ENCODE data around the gene NRN1L.
A peak's percentile ranks its signal among the peaks of the same experiment; 100 is the strongest.
"Not testable (repeated sequence)": the region's sequence is repeated elsewhere in the genome, so short reads cannot be mapped to it uniquely, and the experiment has no call there.

NRN1L gene

GRCh38 chr16:67860589-67861398, 23.9 kb upstream of the NRN1L start:
- Histone ChIP-seq H3K27me3 (ENCODE audit: control insufficient read depth in 2 of 2, insufficient read depth in 2 of 2, low read length in 2 of 2) (no peaks in the 10 kb centered on the region), H3K4me1 (ENCODE audit: control insufficient read depth in 2 of 2, insufficient read depth in 2 of 2, low read length in 2 of 2) (peaks cover 21 to 33% of the 10 kb centered on the region in 2 donors), H3K36me3 (ENCODE audit: control insufficient read depth in 2 of 2, insufficient read depth in 2 of 2, low read length in 2 of 2) (peaks cover 6 to 12% of the 10 kb centered on the region in 2 donors), H3K9ac (ENCODE audit: low read depth in 1 of 2, low read length in 2 of 2) (no peak overlapping the region), H3K9me3 (ENCODE audit: control insufficient read depth in 2 of 2, low read length in 2 of 2) (no peaks in the 10 kb centered on the region), H3K27ac (ENCODE audit: low read depth in 2 of 2, low read length in 2 of 2) (peak overlapping the region in 1 of 2 donors; percentile 29), H3K4me3 (ENCODE audit: low read length in 2 of 2) (no peak overlapping the region)

GRCh38 chr16:67861877-67862276, 22.8 kb upstream of the NRN1L start:
- no peak overlapping the region for H3K4me3 ChIP-seq (ENCODE audit: low read length in 2 of 2)
- peaks cover 21 to 31% of the 10 kb centered on the region in 2 donors for H3K4me1 ChIP-seq (ENCODE audit: control insufficient read depth in 2 of 2, insufficient read depth in 2 of 2, low read length in 2 of 2)
- no peak overlapping the region for H3K9ac ChIP-seq (ENCODE audit: low read depth in 1 of 2, low read length in 2 of 2)
- peaks cover 12 to 14% of the 10 kb centered on the region in 2 donors for H3K36me3 ChIP-seq (ENCODE audit: control insufficient read depth in 2 of 2, insufficient read depth in 2 of 2, low read length in 2 of 2)
- no peaks in the 10 kb centered on the region for H3K9me3 ChIP-seq (ENCODE audit: control insufficient read depth in 2 of 2, low read length in 2 of 2)
- H3K27me3 ChIP-seq (ENCODE audit: control insufficient read depth in 2 of 2, insufficient read depth in 2 of 2, low read length in 2 of 2), result no peaks in the 10 kb centered on the region
- no peak overlapping the region for H3K27ac ChIP-seq (ENCODE audit: low read depth in 2 of 2, low read length in 2 of 2)

GRCh38 chr16:67862623-67863583, 21.8 kb upstream of the NRN1L start:
- peaks cover 11 to 21% of the 10 kb centered on the region in 2 donors for H3K4me1 ChIP-seq (ENCODE audit: control insufficient read depth in 2 of 2, insufficient read depth in 2 of 2, low read length in 2 of 2)

GRCh38 chr16:67864044-67864443, 20.6 kb upstream of the NRN1L start:
- H3K4me3 ChIP-seq (ENCODE audit: low read length in 2 of 2); H3K27ac ChIP-seq (ENCODE audit: low read depth in 2 of 2, low read length in 2 of 2); H3K9ac ChIP-seq (ENCODE audit: low read depth in 1 of 2, low read length in 2 of 2); H3K27me3 ChIP-seq (ENCODE audit: control insufficient read depth in 2 of 2, insufficient read depth in 2 of 2, low read length in 2 of 2); H3K9me3 ChIP-seq (ENCODE audit: control insufficient read depth in 2 of 2, low read length in 2 of 2): not testable (repeated sequence)
- Histone ChIP-seq H3K36me3 (ENCODE audit: control insufficient read depth in 2 of 2, insufficient read depth in 2 of 2, low read length in 2 of 2) (peaks cover 28 to 29% of the 10 kb centered on the region in 2 donors), H3K4me1 (ENCODE audit: control insufficient read depth in 2 of 2, insufficient read depth in 2 of 2, low read length in 2 of 2) (peaks cover 2 to 14% of the 10 kb centered on the region in 2 donors)

More at GRCh38 chr16:67862623-67863583, 21.8 kb upstream of the NRN1L start:
- Histone ChIP-seq H3K27ac (ENCODE audit: low read depth in 2 of 2, low read length in 2 of 2) (peak overlapping the region; percentile 10 to 48), H3K36me3 (ENCODE audit: control insufficient read depth in 2 of 2, insufficient read depth in 2 of 2, low read length in 2 of 2) (peaks cover 18 to 20% of the 10 kb centered on the region in 2 donors), H3K4me3 (ENCODE audit: low read length in 2 of 2) (no peak overlapping the region), H3K27me3 (ENCODE audit: control insufficient read depth in 2 of 2, insufficient read depth in 2 of 2, low read length in 2 of 2) (no peaks in the 10 kb centered on the region), H3K9me3 (ENCODE audit: control insufficient read depth in 2 of 2, low read length in 2 of 2) (no peaks in the 10 kb centered on the region), H3K9ac (ENCODE audit: low read depth in 1 of 2, low read length in 2 of 2) (no peak overlapping the region)

DNA sequence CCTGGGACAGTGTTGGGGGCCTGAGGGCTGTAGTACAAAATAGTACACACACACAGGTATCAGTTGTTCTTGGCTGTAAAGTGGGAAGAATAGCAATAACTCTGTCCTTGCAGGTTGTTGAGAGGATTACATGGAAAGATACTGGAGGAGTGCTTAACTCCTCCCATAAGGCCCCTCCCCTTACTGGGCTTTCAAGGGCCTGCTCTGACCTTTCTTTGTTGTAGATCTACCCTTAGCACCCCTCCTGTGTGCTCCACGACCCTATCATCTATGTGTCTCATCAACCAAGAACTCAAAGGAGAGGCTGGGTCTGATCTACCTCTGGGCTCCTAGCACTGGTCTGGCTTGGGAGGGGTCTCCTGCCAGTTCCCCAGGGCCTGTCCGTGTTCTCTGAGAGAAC, 20.1 kb upstream of the NRN1L start:
- Histone ChIP-seq H3K4me3 (ENCODE audit: low read length in 2 of 2) (no peak overlapping the region), H3K9ac (ENCODE audit: low read depth in 1 of 2, low read length in 2 of 2) (no peak overlapping the region), H3K27ac (ENCODE audit: low read depth in 2 of 2, low read length in 2 of 2) (no peak overlapping the region), H3K9me3 (ENCODE audit: control insufficient read depth in 2 of 2, low read length in 2 of 2) (no peaks in the 10 kb centered on the region), H3K4me1 (ENCODE audit: control insufficient read depth in 2 of 2, insufficient read depth in 2 of 2, low read length in 2 of 2) (peaks cover 2 to 14% of the 10 kb centered on the region in 2 donors), H3K27me3 (ENCODE audit: control insufficient read depth in 2 of 2, insufficient read depth in 2 of 2, low read length in 2 of 2) (no peaks in the 10 kb centered on the region), H3K36me3 (ENCODE audit: control insufficient read depth in 2 of 2, insufficient read depth in 2 of 2, low read length in 2 of 2) (peaks cover 29% of the 10 kb centered on the region in 2 donors)

DNA sequence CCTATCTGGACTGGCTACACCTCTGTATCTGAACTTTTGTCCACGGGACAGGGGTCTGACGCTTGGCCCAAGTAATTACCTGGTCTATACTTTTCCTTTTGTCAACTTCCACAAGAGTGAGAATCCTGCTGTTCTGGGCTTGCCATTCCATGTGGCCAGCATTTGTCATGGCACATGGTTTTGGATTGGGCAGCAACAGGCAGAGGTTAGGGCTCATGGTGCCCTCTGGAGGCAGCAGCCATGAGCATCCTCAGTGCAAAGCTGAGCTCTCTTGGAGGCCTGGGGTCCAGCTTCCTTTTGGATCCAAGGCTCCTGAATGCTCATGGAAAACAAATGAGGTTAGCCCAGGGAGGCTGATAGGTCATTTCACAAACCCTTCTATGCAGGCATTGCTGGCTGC, 19.4 kb upstream of the NRN1L start:
- Histone ChIP-seq H3K27me3 (ENCODE audit: control insufficient read depth in 2 of 2, insufficient read depth in 2 of 2, low read length in 2 of 2) (no peaks in the 10 kb centered on the region), H3K36me3 (ENCODE audit: control insufficient read depth in 2 of 2, insufficient read depth in 2 of 2, low read length in 2 of 2) (peaks cover 33 to 36% of the 10 kb centered on the region in 2 donors), H3K4me3 (ENCODE audit: low read length in 2 of 2) (no peak overlapping the region), H3K9me3 (ENCODE audit: control insufficient read depth in 2 of 2, low read length in 2 of 2) (no peaks in the 10 kb centered on the region), H3K4me1 (ENCODE audit: control insufficient read depth in 2 of 2, insufficient read depth in 2 of 2, low read length in 2 of 2) (peaks cover 2 to 14% of the 10 kb centered on the region in 2 donors), H3K9ac (ENCODE audit: low read depth in 1 of 2, low read length in 2 of 2) (no peak overlapping the region), H3K27ac (ENCODE audit: low read depth in 2 of 2, low read length in 2 of 2) (no peak overlapping the region)

DNA sequence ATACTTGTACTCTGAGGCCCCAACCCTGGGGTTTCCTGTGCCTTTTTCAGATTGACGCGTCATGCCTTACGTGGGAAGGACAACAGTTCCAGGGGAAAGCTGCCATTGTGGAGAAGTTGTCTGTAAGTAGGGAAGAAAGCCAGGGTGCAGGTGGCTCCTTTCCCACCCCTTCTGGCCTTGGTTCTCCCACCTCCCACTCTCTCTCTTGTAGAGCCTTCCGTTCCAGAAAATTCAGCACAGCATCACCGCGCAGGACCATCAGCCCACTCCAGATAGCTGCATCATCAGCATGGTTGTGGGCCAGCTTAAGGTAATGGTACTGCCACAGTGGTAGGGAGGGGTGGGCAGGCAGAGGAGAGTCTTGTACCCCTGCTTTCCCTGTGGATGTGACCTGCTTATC, 16.4 kb upstream of the NRN1L start:
- Histone ChIP-seq H3K27ac (ENCODE audit: low read depth in 2 of 2, low read length in 2 of 2) (no peak overlapping the region), H3K4me3 (ENCODE audit: low read length in 2 of 2) (no peak overlapping the region), H3K4me1 (ENCODE audit: control insufficient read depth in 2 of 2, insufficient read depth in 2 of 2, low read length in 2 of 2) (peaks cover 4 to 7% of the 10 kb centered on the region in 2 donors), H3K27me3 (ENCODE audit: control insufficient read depth in 2 of 2, insufficient read depth in 2 of 2, low read length in 2 of 2) (no peaks in the 10 kb centered on the region), H3K9me3 (ENCODE audit: control insufficient read depth in 2 of 2, low read length in 2 of 2) (no peaks in the 10 kb centered on the region), H3K9ac (ENCODE audit: low read depth in 1 of 2, low read length in 2 of 2) (no peak overlapping the region), H3K36me3 (ENCODE audit: control insufficient read depth in 2 of 2, insufficient read depth in 2 of 2, low read length in 2 of 2) (peaks cover 34 to 40% of the 10 kb centered on the region in 2 donors)

- Histone ChIP-seq H3K4me3 (ENCODE audit: low read length in 2 of 2) (no peak overlapping the region), H3K27me3 (ENCODE audit: control insufficient read depth in 2 of 2, insufficient read depth in 2 of 2, low read length in 2 of 2) (no peaks in the 10 kb centered on the region), H3K4me1 (ENCODE audit: control insufficient read depth in 2 of 2, insufficient read depth in 2 of 2, low read length in 2 of 2) (peaks cover 16 to 18% of the 10 kb centered on the region in 2 donors), H3K9me3 (ENCODE audit: control insufficient read depth in 2 of 2, low read length in 2 of 2) (no peaks in the 10 kb centered on the region), H3K9ac (ENCODE audit: low read depth in 1 of 2, low read length in 2 of 2) (no peak overlapping the region), H3K27ac (ENCODE audit: low read depth in 2 of 2, low read length in 2 of 2) (no peak overlapping the region), H3K36me3 (ENCODE audit: control insufficient read depth in 2 of 2, insufficient read depth in 2 of 2, low read length in 2 of 2) (peaks cover 34 to 40% of the 10 kb centered on the region in 2 donors)
Measured at GRCh38 chr16:67869653-67870052, 15.0 kb upstream of the NRN1L start.

DNA sequence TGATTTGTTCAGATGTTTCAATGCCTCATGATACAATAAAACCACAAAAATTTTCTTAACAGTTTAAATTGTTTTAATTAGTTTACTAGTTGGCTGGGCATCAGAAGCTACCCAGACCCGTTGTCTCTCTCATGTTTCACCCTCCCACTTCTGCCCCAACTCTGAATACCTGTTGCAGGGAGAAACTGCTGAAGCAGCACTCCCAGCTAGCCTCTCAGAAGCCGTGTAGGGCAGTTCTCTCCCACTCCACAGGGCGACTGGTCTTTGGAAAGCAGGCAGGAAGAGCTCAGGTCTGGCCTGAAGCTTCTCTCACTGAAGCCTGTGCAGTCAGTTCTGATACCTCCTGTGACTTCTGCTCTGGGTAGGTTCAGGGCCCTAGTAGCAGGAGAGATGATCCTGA, 13.4 kb upstream of the NRN1L start:
- Histone ChIP-seq H3K36me3 (ENCODE audit: control insufficient read depth in 2 of 2, insufficient read depth in 2 of 2, low read length in 2 of 2) (peaks cover 31 to 36% of the 10 kb centered on the region in 2 donors), H3K27ac (ENCODE audit: low read depth in 2 of 2, low read length in 2 of 2) (no peak overlapping the region), H3K4me3 (ENCODE audit: low read length in 2 of 2) (no peak overlapping the region), H3K27me3 (ENCODE audit: control insufficient read depth in 2 of 2, insufficient read depth in 2 of 2, low read length in 2 of 2) (no peaks in the 10 kb centered on the region), H3K4me1 (ENCODE audit: control insufficient read depth in 2 of 2, insufficient read depth in 2 of 2, low read length in 2 of 2) (peaks cover 18 to 22% of the 10 kb centered on the region in 2 donors), H3K9ac (ENCODE audit: low read depth in 1 of 2, low read length in 2 of 2) (no peak overlapping the region), H3K9me3 (ENCODE audit: control insufficient read depth in 2 of 2, low read length in 2 of 2) (no peaks in the 10 kb centered on the region)

All from mucosa of rectum (tissue), 2 donors.